Measurements from ENCODE around the gene OR2H1. TPM values are rescaled to one million over a fixed set of nuclear protein-coding genes. Genes with fewer than 3 reads are reported as not detected.
A peak's percentile ranks its signal among the peaks of the same experiment; 100 is the strongest.

The OR2H1 gene
- total and polyA plus RNA-seq, 4 donors: not detected

- WGBS, 2 donors: 85 to 96% methylated on average over 3 of the region's 3 CpGs
- no peak overlapping the region for H3K9ac ChIP-seq (ENCODE audit: insufficient read depth in 1 of 2, low read length in 2 of 2)
Observed at GRCh38 chr6:29502181-29502580, 45.2 kb downstream of the OR2H1 start.

GRCh38 chr6:29502597-29502996 is 45.6 kb downstream of the OR2H1 start:
- ATAC-seq (ENCODE audit: insufficient read depth, low FRiP score): no peak

More at GRCh38 chr6:29502181-29502580, 45.2 kb downstream of the OR2H1 start:
- Histone ChIP-seq H3K9me3 (ENCODE audit: control insufficient read depth in 4 of 4, insufficient read depth in 3 of 4, low read length in 3 of 4) (no peaks in the 10 kb centered on the region), H3K36me3 (ENCODE audit: control insufficient read depth in 4 of 4, insufficient read depth in 4 of 4, low read length in 4 of 4) (no peaks in the 10 kb centered on the region), H3K27ac (ENCODE audit: low read depth in 1 of 2, low read length in 1 of 2) (no peak overlapping the region), H3K4me1 (ENCODE audit: control insufficient read depth in 5 of 5, insufficient read depth in 5 of 5, low read length in 5 of 5) (no peaks in the 10 kb centered on the region), H3K4me3 (no peak overlapping the region), H3K27me3 (ENCODE audit: control insufficient read depth in 3 of 3, insufficient read depth in 3 of 3, low read length in 2 of 3) (no peaks in the 10 kb centered on the region)
- DNase-seq: no peak
- ATAC-seq (ENCODE audit: insufficient read depth, low FRiP score): no peak
- no peak for TF ChIP-seq CTCF (IDR thresholded peaks at IDR 0.05; ENCODE audit: control extremely low read depth, extremely low read depth)

GRCh38 chr6:29504961-29505360 is 48.0 kb downstream of the OR2H1 start:
- no peaks in the 10 kb centered on the region for H3K27me3 ChIP-seq (ENCODE audit: control insufficient read depth in 3 of 3, insufficient read depth in 3 of 3, low read length in 2 of 3)
- H3K4me1 ChIP-seq (ENCODE audit: control insufficient read depth in 5 of 5, insufficient read depth in 5 of 5, low read length in 5 of 5): no peaks in the 10 kb centered on the region
- no peak overlapping the region for H3K9ac ChIP-seq (ENCODE audit: insufficient read depth in 1 of 2, low read length in 2 of 2)
- no peak overlapping the region for H3K4me3 ChIP-seq
- DNase-seq (peak in 1 of 3 donors; percentile 24), ATAC-seq (ENCODE audit: insufficient read depth, low FRiP score) (no peak)
- WGBS, 2 donors: 63 to 64% methylated on average over 2 of the region's 2 CpGs
- TF ChIP-seq CTCF (IDR thresholded peaks at IDR 0.05; ENCODE audit: control extremely low read depth, extremely low read depth): no peak
- H3K36me3 ChIP-seq (ENCODE audit: control insufficient read depth in 4 of 4, insufficient read depth in 4 of 4, low read length in 4 of 4): no peaks in the 10 kb centered on the region
- H3K9me3 ChIP-seq (ENCODE audit: control insufficient read depth in 4 of 4, insufficient read depth in 3 of 4, low read length in 3 of 4): no peaks in the 10 kb centered on the region
- H3K27ac ChIP-seq (ENCODE audit: low read depth in 1 of 2, low read length in 1 of 2): no peak overlapping the region

More at GRCh38 chr6:29502597-29502996, 45.6 kb downstream of the OR2H1 start:
- DNase-seq: no peak
- WGBS, 2 donors: 91 to 93% methylated on average over 5 of the region's 5 CpGs
- no peak for TF ChIP-seq CTCF (IDR thresholded peaks at IDR 0.05; ENCODE audit: control extremely low read depth, extremely low read depth)
- H3K27ac ChIP-seq (ENCODE audit: low read depth in 1 of 2, low read length in 1 of 2): no peak overlapping the region
- H3K36me3 ChIP-seq (ENCODE audit: control insufficient read depth in 4 of 4, insufficient read depth in 4 of 4, low read length in 4 of 4): no peaks in the 10 kb centered on the region
- H3K27me3 ChIP-seq (ENCODE audit: control insufficient read depth in 3 of 3, insufficient read depth in 3 of 3, low read length in 2 of 3): no peaks in the 10 kb centered on the region
- no peak overlapping the region for H3K9ac ChIP-seq (ENCODE audit: insufficient read depth in 1 of 2, low read length in 2 of 2)
- H3K4me3 ChIP-seq: no peak overlapping the region
- H3K9me3 ChIP-seq (ENCODE audit: control insufficient read depth in 4 of 4, insufficient read depth in 3 of 4, low read length in 3 of 4): no peaks in the 10 kb centered on the region
- no peaks in the 10 kb centered on the region for H3K4me1 ChIP-seq (ENCODE audit: control insufficient read depth in 5 of 5, insufficient read depth in 5 of 5, low read length in 5 of 5)

- 90 to 94% methylated on average over 3 of the region's 3 CpGs for WGBS, 2 donors
- no peaks in the 10 kb centered on the region for H3K36me3 ChIP-seq (ENCODE audit: control insufficient read depth in 4 of 4, insufficient read depth in 4 of 4, low read length in 4 of 4)
- ATAC-seq (ENCODE audit: insufficient read depth, low FRiP score): no peak
Observed at GRCh38 chr6:29505808-29506207, 48.9 kb downstream of the OR2H1 start.

More at GRCh38 chr6:29505808-29506207, 48.9 kb downstream of the OR2H1 start:
- TF ChIP-seq CTCF (IDR thresholded peaks at IDR 0.05; ENCODE audit: control extremely low read depth, extremely low read depth): no peak
- no peak for DNase-seq
- Histone ChIP-seq H3K9me3 (ENCODE audit: control insufficient read depth in 4 of 4, insufficient read depth in 3 of 4, low read length in 3 of 4) (peaks cover 0 to under 1% (median 0%) of the 10 kb centered on the region in 4 donors), H3K4me1 (ENCODE audit: control insufficient read depth in 5 of 5, insufficient read depth in 5 of 5, low read length in 5 of 5) (no peaks in the 10 kb centered on the region), H3K4me3 (no peak overlapping the region), H3K9ac (ENCODE audit: insufficient read depth in 1 of 2, low read length in 2 of 2) (no peak overlapping the region), H3K27me3 (ENCODE audit: control insufficient read depth in 3 of 3, insufficient read depth in 3 of 3, low read length in 2 of 3) (no peaks in the 10 kb centered on the region), H3K27ac (ENCODE audit: low read depth in 1 of 2, low read length in 1 of 2) (no peak overlapping the region)
